Thyroid gland (tissue), 4 donors: ENCODE measurements around the gene DLL4. TPM values are rescaled to one million over a fixed set of nuclear protein-coding genes. Genes with fewer than 3 reads are reported as not detected.

Source experiments
- DNase-seq, 2 donors: peaks; one replicate each; pipeline ENCODE4 v3.0.0-alpha.2; 2019
- H3K27ac ChIP-seq, 3 donors: fragments of 200-600 bp; sonication (generic); 1 replicate in 2 of 3; 2 replicates in 1 of 3; pipeline ENCODE4 v1.5.1; 2016 to 2019; ENCODE audit warnings: mild to moderate bottlenecking in 1 of 3, moderate library complexity in 1 of 3
- H3K27me3 ChIP-seq: fragments of 200-600 bp; sonication (generic); one replicate; pipeline ENCODE4 v1.5.1; 2019
- H3K36me3 ChIP-seq, 2 donors: fragments of 200-600 bp; sonication (generic); one replicate each; pipeline ENCODE4 v1.5.1; 2016 to 2019
- H3K4me1 ChIP-seq, 2 donors: fragments of 200-600 bp; sonication (generic); one replicate each; pipeline ENCODE4 v1.5.1; 2017 to 2019
- H3K4me3 ChIP-seq, 3 donors: fragments of 200-600 bp; sonication (generic); replicated peaks in 1 of 3; 1 replicate in 2 of 3; 2 replicates in 1 of 3; pipeline ENCODE4 v1.5.1; 2016; ENCODE audit warnings: mild to moderate bottlenecking in 1 of 3
- H3K9me3 ChIP-seq: fragments of 200-600 bp; sonication (generic); one replicate; pipeline ENCODE4 v1.5.1; 2017
- POLR2A ChIP-seq, 2 donors: fragments of 450-650 bp; IDR thresholded peaks; one replicate each; pipeline ENCODE4 v1.6.1; 2017; ENCODE audit warnings: antibody characterized with exemption in 2 of 2, mild to moderate bottlenecking in 2 of 2, moderate library complexity in 1 of 2
- WGBS, 2 donors: methylation state at CpG; one replicate each; pipeline ENCODE4 v1.1.5; 2017; 5-methylcytosine and 5-hydroxymethylcytosine counted together
- intact Hi-C: fragments of 100-400 bp; cut with DNase I; formaldehyde crosslinking; loops from one replicate; pipeline ENCODE4 v1.15.1; 2023
- total RNA-seq, 4 donors: library from RNA; depleted of rRNA; stranded (reverse); fragments of >200 nt; gene quantifications; one replicate each; pipeline ENCODE4 v1.2.3, GENCODE V29; 2016
- TF ChIP-seq, protein P1 (sequence below), 6 experiments: fragments of 200-600 bp in 3 of 6; fragments of 450-650 bp in 3 of 6; sonication (generic) in 3 of 6; IDR thresholded peaks; one replicate each; pipeline ENCODE4 v1.5.1; 2016 to 2019; ENCODE audit warnings: antibody characterized with exemption in 6 of 6, mild to moderate bottlenecking in 2 of 6, inconsistent platforms in 1 of 6, moderate library complexity in 1 of 6

Gene DLL4
- total RNA-seq, 4 donors from 2014 or later = 6.8 to 27.1 (median 10.8) TPM

- Histone ChIP-seq H3K27me3 (peaks cover under 1% of the 10 kb centered on the region), H3K36me3 (no peaks in the 10 kb centered on the region), H3K9me3 (no peaks in the 10 kb centered on the region), H3K27ac (no peak overlapping the region), H3K4me3 (no peak overlapping the region), H3K4me1 (peaks cover 26 to 27% of the 10 kb centered on the region in 2 donors)
- DNase-seq = no peak
- TF ChIP-seq, protein P1, sequence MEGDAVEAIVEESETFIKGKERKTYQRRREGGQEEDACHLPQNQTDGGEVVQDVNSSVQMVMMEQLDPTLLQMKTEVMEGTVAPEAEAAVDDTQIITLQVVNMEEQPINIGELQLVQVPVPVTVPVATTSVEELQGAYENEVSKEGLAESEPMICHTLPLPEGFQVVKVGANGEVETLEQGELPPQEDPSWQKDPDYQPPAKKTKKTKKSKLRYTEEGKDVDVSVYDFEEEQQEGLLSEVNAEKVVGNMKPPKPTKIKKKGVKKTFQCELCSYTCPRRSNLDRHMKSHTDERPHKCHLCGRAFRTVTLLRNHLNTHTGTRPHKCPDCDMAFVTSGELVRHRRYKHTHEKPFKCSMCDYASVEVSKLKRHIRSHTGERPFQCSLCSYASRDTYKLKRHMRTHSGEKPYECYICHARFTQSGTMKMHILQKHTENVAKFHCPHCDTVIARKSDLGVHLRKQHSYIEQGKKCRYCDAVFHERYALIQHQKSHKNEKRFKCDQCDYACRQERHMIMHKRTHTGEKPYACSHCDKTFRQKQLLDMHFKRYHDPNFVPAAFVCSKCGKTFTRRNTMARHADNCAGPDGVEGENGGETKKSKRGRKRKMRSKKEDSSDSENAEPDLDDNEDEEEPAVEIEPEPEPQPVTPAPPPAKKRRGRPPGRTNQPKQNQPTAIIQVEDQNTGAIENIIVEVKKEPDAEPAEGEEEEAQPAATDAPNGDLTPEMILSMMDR (IDR thresholded peaks at IDR 0.05) = no peak
- TF ChIP-seq POLR2A (IDR thresholded peaks at IDR 0.05) = no peak
- intact Hi-C loops = no loop called here
- 74 to 84% methylated on average over 3 of the region's 3 CpGs for whole genome bisulfite sequencing, 2 donors
These were observed 4.4 kb downstream of the DLL4 start for GRCh38 chr15:40933517-40933902.

DNA sequence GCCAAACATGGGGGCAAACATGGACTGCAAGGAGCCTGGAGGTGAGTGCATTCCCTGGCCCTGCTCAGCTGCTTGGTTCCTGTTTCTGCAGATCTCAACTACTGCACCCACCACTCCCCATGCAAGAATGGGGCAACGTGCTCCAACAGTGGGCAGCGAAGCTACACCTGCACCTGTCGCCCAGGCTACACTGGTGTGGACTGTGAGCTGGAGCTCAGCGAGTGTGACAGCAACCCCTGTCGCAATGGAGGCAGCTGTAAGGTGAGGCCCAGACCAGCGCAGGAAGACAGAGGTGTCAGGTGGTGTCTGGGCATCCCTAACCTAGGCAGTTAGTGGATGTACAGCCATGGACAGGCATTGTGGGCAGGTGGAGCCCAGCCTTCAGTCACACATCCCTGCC lies 5.3 kb downstream of the DLL4 start:
- Histone ChIP-seq H3K9me3 (no peaks in the 10 kb centered on the region), H3K27ac (no peak overlapping the region), H3K4me3 (no peak overlapping the region), H3K36me3 (no peaks in the 10 kb centered on the region), H3K4me1 (peaks cover 18 to 19% of the 10 kb centered on the region in 2 donors), H3K27me3 (no peaks in the 10 kb centered on the region)
- DNase-seq = no peak
- TF ChIP-seq, protein P1 (IDR thresholded peaks at IDR 0.05) = no peak
- TF ChIP-seq POLR2A (IDR thresholded peaks at IDR 0.05) = no peak
- 85 to 98% methylated on average over 4 to 6 of the region's 6 CpGs for WGBS, 2 donors
- intact Hi-C loops = no loop called here

GRCh38 chr15:40936234-40936708 lies 7.1 kb downstream of the DLL4 start:
- TF ChIP-seq, protein P1 (IDR thresholded peaks at IDR 0.05) = no peak
- TF ChIP-seq POLR2A (IDR thresholded peaks at IDR 0.05) = no peak
- intact Hi-C loops = no loop called here
- Histone ChIP-seq H3K4me1 (peaks cover 0 to 12% of the 10 kb centered on the region in 2 donors), H3K27me3 (no peaks in the 10 kb centered on the region), H3K4me3 (no peak overlapping the region), H3K36me3 (no peaks in the 10 kb centered on the region), H3K9me3 (no peaks in the 10 kb centered on the region), H3K27ac (no peak overlapping the region)
- 79 to 80% methylated on average over 26 to 31 of the region's 31 CpGs for WGBS, 2 donors
- no peak for DNase-seq

DNA sequence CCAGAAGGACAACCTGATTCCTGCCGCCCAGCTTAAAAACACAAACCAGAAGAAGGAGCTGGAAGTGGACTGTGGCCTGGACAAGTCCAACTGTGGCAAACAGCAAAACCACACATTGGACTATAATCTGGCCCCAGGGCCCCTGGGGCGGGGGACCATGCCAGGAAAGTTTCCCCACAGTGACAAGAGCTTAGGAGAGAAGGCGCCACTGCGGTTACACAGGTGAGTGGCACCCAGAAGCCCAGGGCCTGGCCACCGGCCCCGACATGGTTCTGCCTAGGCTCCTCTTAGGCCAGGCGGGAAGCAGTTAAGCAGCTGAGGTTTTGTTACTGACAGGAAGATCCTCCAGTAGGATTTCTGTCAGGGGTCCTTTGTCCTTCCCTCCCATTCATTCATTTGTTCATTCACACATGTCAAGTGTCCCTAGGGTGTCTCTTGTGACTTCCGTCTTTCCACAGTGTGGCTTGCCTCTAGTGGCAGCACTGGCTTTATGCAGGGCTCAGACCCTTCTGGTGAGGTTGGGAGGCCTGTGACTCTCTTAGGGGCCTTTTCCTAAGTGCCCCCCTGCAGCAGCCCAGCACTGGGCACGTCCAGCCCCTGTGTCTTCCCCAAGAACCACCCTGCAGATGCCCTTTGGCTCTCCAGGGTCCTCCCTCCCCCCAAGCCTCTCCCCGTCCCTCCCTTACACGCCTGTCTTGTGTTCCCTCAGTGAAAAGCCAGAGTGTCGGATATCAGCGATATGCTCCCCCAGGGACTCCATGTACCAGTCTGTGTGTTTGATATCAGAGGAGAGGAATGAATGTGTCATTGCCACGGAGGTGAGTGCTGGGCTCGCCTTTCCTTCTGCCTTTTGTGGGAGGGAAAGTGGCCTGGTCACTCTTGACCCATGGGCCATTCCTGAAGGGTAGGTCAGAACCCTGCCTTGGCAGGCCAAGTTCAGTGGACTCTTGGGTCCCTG lies 7.8 kb downstream of the DLL4 start:
- Histone ChIP-seq H3K27me3 (no peaks in the 10 kb centered on the region), H3K27ac (peak overlapping the region in 1 of 3 donors; percentile 5), H3K4me1 (peaks cover under 1 to 14% of the 10 kb centered on the region in 2 donors), H3K36me3 (no peaks in the 10 kb centered on the region), H3K4me3 (no peak overlapping the region), H3K9me3 (no peaks in the 10 kb centered on the region)
- intact Hi-C loops = no loop called here
- TF ChIP-seq POLR2A (IDR thresholded peaks at IDR 0.05) = no peak
- TF ChIP-seq, protein P1 (IDR thresholded peaks at IDR 0.05) = no peak
- WGBS, 2 donors = 71 to 82% methylated on average over 12 to 15 of the region's 15 CpGs
- no peak for DNase-seq
